GM12891 (cell line): ENCODE measurements around the gene RUNX2.

Experiments
- PAX5 ChIP-seq: IDR thresholded peaks from 2 replicates; pipeline ENCODE4 v1.6.1; 2011; ENCODE audit warnings: low read length, moderate library complexity, mild to moderate bottlenecking; ENCODE audit not compliant: insufficient read depth, severe bottlenecking
- POLR2A ChIP-seq: IDR thresholded peaks from 2 replicates; pipeline ENCODE4 v1.6.1; 2011; ENCODE audit warnings: low read depth, low read length, control low read depth
- POLR2AphosphoS5 ChIP-seq: IDR thresholded peaks from 2 replicates; pipeline ENCODE4 v1.6.1; 2011; ENCODE audit warnings: low read depth, low read length, control low read depth
- POU2F2 ChIP-seq: IDR thresholded peaks from 2 replicates; pipeline ENCODE4 v1.6.1; 2011; ENCODE audit warnings: low read depth, mild to moderate bottlenecking, control low read depth, low read length, moderate library complexity
- TAF1 ChIP-seq: IDR thresholded peaks from 2 replicates; pipeline ENCODE4 v1.6.1; 2011; ENCODE audit warnings: low read depth, low read length, control low read depth

GRCh38 chr6:45438849-45439406 lies 110.8 kb downstream of the RUNX2 start:
- TF ChIP-seq POLR2A (no peak), POLR2AphosphoS5 (no peak), TAF1 (no peak), PAX5 (no peak), POU2F2 (no peak)
